ENCODE data around the gene NRP1.

NRP1 gene

GRCh38 chr10:33365301-33365700 is 30.8 kb upstream of the NRP1 start:
- no peaks in the 10 kb centered on the region for H3K36me3 ChIP-seq (ENCODE audit: insufficient read depth, low read length)
- H3K9me3 ChIP-seq (ENCODE audit: control insufficient read depth, insufficient read depth, low read length) = peaks cover 10% of the 10 kb centered on the region; the same call in 1 of the 2 replicates
- no peaks in the 10 kb centered on the region for H3K4me1 ChIP-seq (ENCODE audit: insufficient read depth, low read length)
- H3K9ac ChIP-seq (ENCODE audit: low read depth, low read length) = no peak overlapping the region

- Histone ChIP-seq H3K9ac (ENCODE audit: low read depth, low read length) (no peak overlapping the region), H3K4me1 (ENCODE audit: insufficient read depth, low read length) (no peaks in the 10 kb centered on the region), H3K9me3 (ENCODE audit: control insufficient read depth, insufficient read depth, low read length) (0 out of 2 replicates have a peak, but pooled peaks cover 7% of the 10 kb centered on the region), H3K36me3 (ENCODE audit: insufficient read depth, low read length) (no peaks in the 10 kb centered on the region)
Observed at GRCh38 chr10:33363106-33363505, 28.6 kb upstream of the NRP1 start.

- Histone ChIP-seq H3K36me3 (ENCODE audit: insufficient read depth, low read length) (no peaks in the 10 kb centered on the region), H3K9ac (ENCODE audit: low read depth, low read length) (no peak overlapping the region), H3K4me1 (ENCODE audit: insufficient read depth, low read length) (no peaks in the 10 kb centered on the region), H3K9me3 (ENCODE audit: control insufficient read depth, insufficient read depth, low read length) (no peaks in the 10 kb centered on the region)
Observed at GRCh38 chr10:33358016-33358415, 23.5 kb upstream of the NRP1 start.

GRCh38 chr10:33355274-33355673 is 20.8 kb upstream of the NRP1 start:
- Histone ChIP-seq H3K36me3 (ENCODE audit: insufficient read depth, low read length) (no peaks in the 10 kb centered on the region), H3K4me1 (ENCODE audit: insufficient read depth, low read length) (no peaks in the 10 kb centered on the region), H3K9me3 (ENCODE audit: control insufficient read depth, insufficient read depth, low read length) (no peaks in the 10 kb centered on the region; the same call in 1 of the 2 replicates), H3K9ac (ENCODE audit: low read depth, low read length) (no peak overlapping the region)

GRCh38 chr10:33353853-33354252 is 19.4 kb upstream of the NRP1 start:
- no peak overlapping the region for H3K9ac ChIP-seq (ENCODE audit: low read depth, low read length)
- no peaks in the 10 kb centered on the region; the same call in 1 of the 2 replicates for H3K9me3 ChIP-seq (ENCODE audit: control insufficient read depth, insufficient read depth, low read length)
- H3K36me3 ChIP-seq (ENCODE audit: insufficient read depth, low read length) = no peaks in the 10 kb centered on the region
- no peaks in the 10 kb centered on the region for H3K4me1 ChIP-seq (ENCODE audit: insufficient read depth, low read length)

- Histone ChIP-seq H3K9me3 (ENCODE audit: control insufficient read depth, insufficient read depth, low read length) (no peaks in the 10 kb centered on the region; the same call in 1 of the 2 replicates), H3K9ac (ENCODE audit: low read depth, low read length) (no peak overlapping the region), H3K36me3 (ENCODE audit: insufficient read depth, low read length) (no peaks in the 10 kb centered on the region), H3K4me1 (ENCODE audit: insufficient read depth, low read length) (no peaks in the 10 kb centered on the region)
Observed at GRCh38 chr10:33353334-33353733, 18.9 kb upstream of the NRP1 start.

GRCh38 chr10:33352615-33353014 is 18.1 kb upstream of the NRP1 start:
- Histone ChIP-seq H3K9ac (ENCODE audit: low read depth, low read length) (no peak overlapping the region), H3K9me3 (ENCODE audit: control insufficient read depth, insufficient read depth, low read length) (no peaks in the 10 kb centered on the region; the same call in 1 of the 2 replicates), H3K4me1 (ENCODE audit: insufficient read depth, low read length) (no peaks in the 10 kb centered on the region), H3K36me3 (ENCODE audit: insufficient read depth, low read length) (no peaks in the 10 kb centered on the region)

- H3K9ac ChIP-seq (ENCODE audit: low read depth, low read length) = no peak overlapping the region
- H3K36me3 ChIP-seq (ENCODE audit: insufficient read depth, low read length) = no peaks in the 10 kb centered on the region
- H3K9me3 ChIP-seq (ENCODE audit: control insufficient read depth, insufficient read depth, low read length) = no peaks in the 10 kb centered on the region; the same call in 1 of the 2 replicates
- H3K4me1 ChIP-seq (ENCODE audit: insufficient read depth, low read length) = no peaks in the 10 kb centered on the region
Observed at GRCh38 chr10:33352175-33352574, 17.7 kb upstream of the NRP1 start.

- Histone ChIP-seq H3K36me3 (ENCODE audit: insufficient read depth, low read length) (no peaks in the 10 kb centered on the region), H3K4me1 (ENCODE audit: insufficient read depth, low read length) (no peaks in the 10 kb centered on the region), H3K9ac (ENCODE audit: low read depth, low read length) (no peak overlapping the region), H3K9me3 (ENCODE audit: control insufficient read depth, insufficient read depth, low read length) (no peaks in the 10 kb centered on the region; the same call in 1 of the 2 replicates)
Observed at GRCh38 chr10:33350041-33350440, 15.6 kb upstream of the NRP1 start.

GRCh38 chr10:33349268-33349667 is 14.8 kb upstream of the NRP1 start:
- no peaks in the 10 kb centered on the region for H3K4me1 ChIP-seq (ENCODE audit: insufficient read depth, low read length)
- no peaks in the 10 kb centered on the region for H3K36me3 ChIP-seq (ENCODE audit: insufficient read depth, low read length)

GRCh38 chr10:33347211-33347610 is 12.7 kb upstream of the NRP1 start:
- Histone ChIP-seq H3K9me3 (ENCODE audit: control insufficient read depth, insufficient read depth, low read length) (no peaks in the 10 kb centered on the region; the same call in 1 of the 2 replicates), H3K4me1 (ENCODE audit: insufficient read depth, low read length) (no peaks in the 10 kb centered on the region), H3K36me3 (ENCODE audit: insufficient read depth, low read length) (no peaks in the 10 kb centered on the region), H3K9ac (ENCODE audit: low read depth, low read length) (no peak overlapping the region)

More at GRCh38 chr10:33349268-33349667, 14.8 kb upstream of the NRP1 start:
- no peak overlapping the region for H3K9ac ChIP-seq (ENCODE audit: low read depth, low read length)
- H3K9me3 ChIP-seq (ENCODE audit: control insufficient read depth, insufficient read depth, low read length) = no peaks in the 10 kb centered on the region; the same call in 1 of the 2 replicates

- H3K9ac ChIP-seq (ENCODE audit: low read depth, low read length) = no peak overlapping the region
- H3K4me1 ChIP-seq (ENCODE audit: insufficient read depth, low read length) = peaks cover 13% of the 10 kb centered on the region; the same call in 1 of the 2 replicates
- no peaks in the 10 kb centered on the region for H3K9me3 ChIP-seq (ENCODE audit: control insufficient read depth, insufficient read depth, low read length)
- H3K36me3 ChIP-seq (ENCODE audit: insufficient read depth, low read length) = no peaks in the 10 kb centered on the region
Observed at GRCh38 chr10:33345236-33345635, 10.8 kb upstream of the NRP1 start.

GRCh38 chr10:33344676-33345075 is 10.2 kb upstream of the NRP1 start:
- no peaks in the 10 kb centered on the region for H3K36me3 ChIP-seq (ENCODE audit: insufficient read depth, low read length)
- H3K4me1 ChIP-seq (ENCODE audit: insufficient read depth, low read length) = peaks cover 13% of the 10 kb centered on the region; the same call in 1 of the 2 replicates
- H3K9ac ChIP-seq (ENCODE audit: low read depth, low read length) = no peak overlapping the region
- no peaks in the 10 kb centered on the region for H3K9me3 ChIP-seq (ENCODE audit: control insufficient read depth, insufficient read depth, low read length)

GRCh38 chr10:33341637-33342036 is 7.2 kb upstream of the NRP1 start:
- Histone ChIP-seq H3K9ac (ENCODE audit: low read depth, low read length) (no peak overlapping the region), H3K9me3 (ENCODE audit: control insufficient read depth, insufficient read depth, low read length) (no peaks in the 10 kb centered on the region; the same call in 1 of the 2 replicates), H3K36me3 (ENCODE audit: insufficient read depth, low read length) (no peaks in the 10 kb centered on the region), H3K4me1 (ENCODE audit: insufficient read depth, low read length) (peaks cover 13% of the 10 kb centered on the region; the same call in 1 of the 2 replicates)

- Histone ChIP-seq H3K9me3 (ENCODE audit: control insufficient read depth, insufficient read depth, low read length) (no peaks in the 10 kb centered on the region; the same call in 1 of the 2 replicates), H3K36me3 (ENCODE audit: insufficient read depth, low read length) (no peaks in the 10 kb centered on the region), H3K9ac (ENCODE audit: low read depth, low read length) (peak overlapping the region; percentile 63), H3K4me1 (ENCODE audit: insufficient read depth, low read length) (peaks cover 14% of the 10 kb centered on the region; the same call in 1 of the 2 replicates)
Observed at GRCh38 chr10:33337326-33337957, 3.0 kb upstream of the NRP1 start.
